Measurements from ENCODE around the gene LKAAEAR1. TPM values are rescaled to one million over a fixed set of nuclear protein-coding genes. Genes with fewer than 3 reads are reported as not detected.

The LKAAEAR1 gene
- total and polyA plus RNA-seq, 2 of the 13 experiments (the other 11 are each of a cell fraction or from before 2014, with no cell fraction given) = not detected

DNA sequence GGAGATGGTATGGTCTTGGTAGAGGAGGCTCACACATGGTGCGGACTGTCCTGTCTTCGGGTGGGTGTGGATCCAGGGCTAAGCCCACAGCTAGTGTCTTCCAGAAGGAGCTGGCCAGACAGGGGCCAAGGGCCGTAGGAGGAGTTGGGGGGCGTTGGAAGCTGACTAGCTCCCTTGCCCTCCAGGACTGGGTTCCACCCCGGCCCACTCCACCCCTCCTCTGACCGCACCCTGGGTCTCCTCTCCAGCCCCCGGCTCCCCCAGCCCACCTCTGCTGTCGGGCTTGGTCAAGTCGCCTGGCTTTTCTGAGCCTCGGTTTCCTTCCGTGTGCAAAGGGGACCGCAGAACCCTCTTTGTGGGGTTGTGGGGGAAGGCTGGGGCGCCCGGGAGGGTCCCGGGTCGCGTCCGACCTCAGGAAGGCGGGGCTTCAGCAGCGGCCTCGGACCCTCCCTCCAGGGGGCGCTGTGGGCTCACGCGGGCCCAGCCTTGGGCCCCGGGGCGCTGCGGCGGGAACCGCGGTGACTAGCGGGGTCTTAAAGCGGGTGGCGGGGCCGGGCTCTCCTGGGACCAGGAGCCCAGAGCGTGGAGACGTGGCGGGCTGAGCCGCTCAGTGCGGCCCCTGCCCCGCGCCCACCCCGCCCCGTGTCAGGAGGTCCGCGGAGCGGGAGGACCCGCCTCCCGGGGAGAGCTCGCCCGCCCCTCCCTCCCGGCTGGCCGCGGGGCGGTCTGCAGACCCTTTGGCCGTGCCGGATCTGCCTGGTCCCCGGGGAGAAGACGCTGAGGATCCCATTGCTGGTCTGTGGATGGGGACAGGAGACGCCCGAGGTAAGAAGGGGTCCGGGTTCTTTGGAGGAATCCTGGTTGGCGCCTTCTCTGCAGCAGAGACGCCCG is 17.8 kb upstream of the LKAAEAR1 start (continued):
- TF ChIP-seq, protein P1, sequence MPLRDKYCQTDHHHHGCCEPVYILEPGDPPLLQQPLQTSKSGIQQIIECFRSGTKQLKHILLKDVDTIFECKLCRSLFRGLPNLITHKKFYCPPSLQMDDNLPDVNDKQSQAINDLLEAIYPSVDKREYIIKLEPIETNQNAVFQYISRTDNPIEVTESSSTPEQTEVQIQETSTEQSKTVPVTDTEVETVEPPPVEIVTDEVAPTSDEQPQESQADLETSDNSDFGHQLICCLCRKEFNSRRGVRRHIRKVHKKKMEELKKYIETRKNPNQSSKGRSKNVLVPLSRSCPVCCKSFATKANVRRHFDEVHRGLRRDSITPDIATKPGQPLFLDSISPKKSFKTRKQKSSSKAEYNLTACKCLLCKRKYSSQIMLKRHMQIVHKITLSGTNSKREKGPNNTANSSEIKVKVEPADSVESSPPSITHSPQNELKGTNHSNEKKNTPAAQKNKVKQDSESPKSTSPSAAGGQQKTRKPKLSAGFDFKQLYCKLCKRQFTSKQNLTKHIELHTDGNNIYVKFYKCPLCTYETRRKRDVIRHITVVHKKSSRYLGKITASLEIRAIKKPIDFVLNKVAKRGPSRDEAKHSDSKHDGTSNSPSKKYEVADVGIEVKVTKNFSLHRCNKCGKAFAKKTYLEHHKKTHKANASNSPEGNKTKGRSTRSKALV (CRISPR knock-in tag; IDR thresholded peaks at IDR 0.05) = no peak
- TF ChIP-seq BORCS8-MEF2B (CRISPR knock-in tag; IDR thresholded peaks at IDR 0.05) (peak; percentile 40; the same call in 1 of the 2 replicates), TSC22D2 (CRISPR knock-in tag; IDR thresholded peaks at IDR 0.05; ENCODE audit: borderline replicate concordance) (no peak), ZNF660 (CRISPR knock-in tag; IDR thresholded peaks at IDR 0.05; ENCODE audit: borderline replicate concordance, low read depth) (no peak), ZSCAN12 (CRISPR knock-in tag; IDR thresholded peaks at IDR 0.05) (no peak), ZSCAN20 (CRISPR knock-in tag; IDR thresholded peaks at IDR 0.05; ENCODE audit: borderline replicate concordance) (no peak), RAD21 (CRISPR knock-in tag; IDR thresholded peaks at IDR 0.05) (peak; percentile 91), ZIK1 (CRISPR knock-in tag; IDR thresholded peaks at IDR 0.05; ENCODE audit: borderline replicate concordance, low read depth) (no peak), ZNF282 (IDR thresholded peaks at IDR 0.05; ENCODE audit: partially characterized antibody) (no peak), ZNF563 (CRISPR knock-in tag; IDR thresholded peaks at IDR 0.05) (no peak)
- TF ChIP-seq, protein P2, sequence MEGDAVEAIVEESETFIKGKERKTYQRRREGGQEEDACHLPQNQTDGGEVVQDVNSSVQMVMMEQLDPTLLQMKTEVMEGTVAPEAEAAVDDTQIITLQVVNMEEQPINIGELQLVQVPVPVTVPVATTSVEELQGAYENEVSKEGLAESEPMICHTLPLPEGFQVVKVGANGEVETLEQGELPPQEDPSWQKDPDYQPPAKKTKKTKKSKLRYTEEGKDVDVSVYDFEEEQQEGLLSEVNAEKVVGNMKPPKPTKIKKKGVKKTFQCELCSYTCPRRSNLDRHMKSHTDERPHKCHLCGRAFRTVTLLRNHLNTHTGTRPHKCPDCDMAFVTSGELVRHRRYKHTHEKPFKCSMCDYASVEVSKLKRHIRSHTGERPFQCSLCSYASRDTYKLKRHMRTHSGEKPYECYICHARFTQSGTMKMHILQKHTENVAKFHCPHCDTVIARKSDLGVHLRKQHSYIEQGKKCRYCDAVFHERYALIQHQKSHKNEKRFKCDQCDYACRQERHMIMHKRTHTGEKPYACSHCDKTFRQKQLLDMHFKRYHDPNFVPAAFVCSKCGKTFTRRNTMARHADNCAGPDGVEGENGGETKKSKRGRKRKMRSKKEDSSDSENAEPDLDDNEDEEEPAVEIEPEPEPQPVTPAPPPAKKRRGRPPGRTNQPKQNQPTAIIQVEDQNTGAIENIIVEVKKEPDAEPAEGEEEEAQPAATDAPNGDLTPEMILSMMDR (CRISPR knock-in tag; IDR thresholded peaks at IDR 0.05) = peak; percentile 92
- TF ChIP-seq, protein P3, sequence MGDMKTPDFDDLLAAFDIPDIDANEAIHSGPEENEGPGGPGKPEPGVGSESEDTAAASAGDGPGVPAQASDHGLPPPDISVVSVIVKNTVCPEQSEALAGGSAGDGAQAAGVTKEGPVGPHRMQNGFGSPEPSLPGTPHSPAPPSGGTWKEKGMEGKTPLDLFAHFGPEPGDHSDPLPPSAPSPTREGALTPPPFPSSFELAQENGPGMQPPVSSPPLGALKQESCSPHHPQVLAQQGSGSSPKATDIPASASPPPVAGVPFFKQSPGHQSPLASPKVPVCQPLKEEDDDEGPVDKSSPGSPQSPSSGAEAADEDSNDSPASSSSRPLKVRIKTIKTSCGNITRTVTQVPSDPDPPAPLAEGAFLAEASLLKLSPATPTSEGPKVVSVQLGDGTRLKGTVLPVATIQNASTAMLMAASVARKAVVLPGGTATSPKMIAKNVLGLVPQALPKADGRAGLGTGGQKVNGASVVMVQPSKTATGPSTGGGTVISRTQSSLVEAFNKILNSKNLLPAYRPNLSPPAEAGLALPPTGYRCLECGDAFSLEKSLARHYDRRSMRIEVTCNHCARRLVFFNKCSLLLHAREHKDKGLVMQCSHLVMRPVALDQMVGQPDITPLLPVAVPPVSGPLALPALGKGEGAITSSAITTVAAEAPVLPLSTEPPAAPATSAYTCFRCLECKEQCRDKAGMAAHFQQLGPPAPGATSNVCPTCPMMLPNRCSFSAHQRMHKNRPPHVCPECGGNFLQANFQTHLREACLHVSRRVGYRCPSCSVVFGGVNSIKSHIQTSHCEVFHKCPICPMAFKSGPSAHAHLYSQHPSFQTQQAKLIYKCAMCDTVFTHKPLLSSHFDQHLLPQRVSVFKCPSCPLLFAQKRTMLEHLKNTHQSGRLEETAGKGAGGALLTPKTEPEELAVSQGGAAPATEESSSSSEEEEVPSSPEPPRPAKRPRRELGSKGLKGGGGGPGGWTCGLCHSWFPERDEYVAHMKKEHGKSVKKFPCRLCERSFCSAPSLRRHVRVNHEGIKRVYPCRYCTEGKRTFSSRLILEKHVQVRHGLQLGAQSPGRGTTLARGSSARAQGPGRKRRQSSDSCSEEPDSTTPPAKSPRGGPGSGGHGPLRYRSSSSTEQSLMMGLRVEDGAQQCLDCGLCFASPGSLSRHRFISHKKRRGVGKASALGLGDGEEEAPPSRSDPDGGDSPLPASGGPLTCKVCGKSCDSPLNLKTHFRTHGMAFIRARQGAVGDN (CRISPR knock-in tag; IDR thresholded peaks at IDR 0.05) = peak; percentile 61
- TF ChIP-seq, protein P4, sequence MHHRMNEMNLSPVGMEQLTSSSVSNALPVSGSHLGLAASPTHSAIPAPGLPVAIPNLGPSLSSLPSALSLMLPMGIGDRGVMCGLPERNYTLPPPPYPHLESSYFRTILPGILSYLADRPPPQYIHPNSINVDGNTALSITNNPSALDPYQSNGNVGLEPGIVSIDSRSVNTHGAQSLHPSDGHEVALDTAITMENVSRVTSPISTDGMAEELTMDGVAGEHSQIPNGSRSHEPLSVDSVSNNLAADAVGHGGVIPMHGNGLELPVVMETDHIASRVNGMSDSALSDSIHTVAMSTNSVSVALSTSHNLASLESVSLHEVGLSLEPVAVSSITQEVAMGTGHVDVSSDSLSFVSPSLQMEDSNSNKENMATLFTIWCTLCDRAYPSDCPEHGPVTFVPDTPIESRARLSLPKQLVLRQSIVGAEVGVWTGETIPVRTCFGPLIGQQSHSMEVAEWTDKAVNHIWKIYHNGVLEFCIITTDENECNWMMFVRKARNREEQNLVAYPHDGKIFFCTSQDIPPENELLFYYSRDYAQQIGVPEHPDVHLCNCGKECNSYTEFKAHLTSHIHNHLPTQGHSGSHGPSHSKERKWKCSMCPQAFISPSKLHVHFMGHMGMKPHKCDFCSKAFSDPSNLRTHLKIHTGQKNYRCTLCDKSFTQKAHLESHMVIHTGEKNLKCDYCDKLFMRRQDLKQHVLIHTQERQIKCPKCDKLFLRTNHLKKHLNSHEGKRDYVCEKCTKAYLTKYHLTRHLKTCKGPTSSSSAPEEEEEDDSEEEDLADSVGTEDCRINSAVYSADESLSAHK (CRISPR knock-in tag; IDR thresholded peaks at IDR 0.05; ENCODE audit: borderline replicate concordance) = no peak
- TF ChIP-seq, protein P5, sequence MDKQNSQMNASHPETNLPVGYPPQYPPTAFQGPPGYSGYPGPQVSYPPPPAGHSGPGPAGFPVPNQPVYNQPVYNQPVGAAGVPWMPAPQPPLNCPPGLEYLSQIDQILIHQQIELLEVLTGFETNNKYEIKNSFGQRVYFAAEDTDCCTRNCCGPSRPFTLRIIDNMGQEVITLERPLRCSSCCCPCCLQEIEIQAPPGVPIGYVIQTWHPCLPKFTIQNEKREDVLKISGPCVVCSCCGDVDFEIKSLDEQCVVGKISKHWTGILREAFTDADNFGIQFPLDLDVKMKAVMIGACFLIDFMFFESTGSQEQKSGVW (CRISPR knock-in tag; IDR thresholded peaks at IDR 0.05; ENCODE audit: borderline replicate concordance) = no peak
- TF ChIP-seq, protein P6, sequence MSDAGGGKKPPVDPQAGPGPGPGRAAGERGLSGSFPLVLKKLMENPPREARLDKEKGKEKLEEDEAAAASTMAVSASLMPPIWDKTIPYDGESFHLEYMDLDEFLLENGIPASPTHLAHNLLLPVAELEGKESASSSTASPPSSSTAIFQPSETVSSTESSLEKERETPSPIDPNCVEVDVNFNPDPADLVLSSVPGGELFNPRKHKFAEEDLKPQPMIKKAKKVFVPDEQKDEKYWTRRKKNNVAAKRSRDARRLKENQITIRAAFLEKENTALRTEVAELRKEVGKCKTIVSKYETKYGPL (CRISPR knock-in tag; IDR thresholded peaks at IDR 0.05) = no peak

All from HepG2 (cell line).